ENCODE results near the gene OLA1. TPM values are rescaled to one million over a fixed set of nuclear protein-coding genes. Genes with fewer than 3 reads are reported as not detected.

OLA1 gene
- total and polyA plus RNA-seq, 2 of the 13 experiments (the other 11 are each of a cell fraction or from before 2014, with no cell fraction given) = 153 to 241 TPM

- WGBS (ENCODE audit: low lambda C conversion rate) = 95% methylated on average over 23 of the region's 23 CpGs
- Histone ChIP-seq H3K9ac (ENCODE audit: insufficient read depth, low read depth, low read length) (no peak overlapping the region), H2AFZ (ENCODE audit: low read length) (no peak overlapping the region), H3K9me3 (ENCODE audit: low read length) (peaks cover 26% of the 10 kb centered on the region), H3K36me3 (replicated peaks in 1 of 2; ENCODE audit: control insufficient read depth in 1 of 2, insufficient read depth in 2 of 2, low read length in 2 of 2) (0 out of 5 replicates have a peak, but pooled peaks cover 3 to 6% of the 10 kb centered on the region in 2 experiments), H3K79me2 (ENCODE audit: insufficient read depth, low read length) (peaks cover 69% of the 10 kb centered on the region), H4K20me1 (ENCODE audit: insufficient read depth, low read length) (peaks cover 9% of the 10 kb centered on the region; the same call in 1 of the 2 replicates), H3K27me3 (ENCODE audit: control insufficient read depth in 1 of 2, insufficient read depth in 2 of 2, low read length in 2 of 2) (no peaks in the 10 kb centered on the region), H3K4me2 (ENCODE audit: low read depth, low read length) (no peak overlapping the region), H3K4me1 (ENCODE audit: insufficient read depth, low read length) (0 out of 2 replicates have a peak, but pooled peaks cover 11% of the 10 kb centered on the region), H3K4me3 (replicated peaks in 1 of 3; ENCODE audit: insufficient read depth in 1 of 3, low read depth in 2 of 3, low read length in 3 of 3) (no peak overlapping the region), H3K27ac (ENCODE audit: extremely low read length, insufficient read depth, low read length) (no peak overlapping the region)
- FAIRE-seq = no peak
- ATAC-seq = peak; percentile 41; the same call in 2 of the 3 replicates
- DNase-seq (ENCODE audit: low spot score) = no peak
- TF ChIP-seq AGO2 (optimal IDR thresholded peaks at IDR 0.05; ENCODE audit: low read depth, low read length) (peak; percentile 77), HNRNPK (IDR thresholded peaks at IDR 0.05; ENCODE audit: low read depth, low read length, poor library complexity, severe bottlenecking) (no peak)
- TF ChIP-seq, protein P1, sequence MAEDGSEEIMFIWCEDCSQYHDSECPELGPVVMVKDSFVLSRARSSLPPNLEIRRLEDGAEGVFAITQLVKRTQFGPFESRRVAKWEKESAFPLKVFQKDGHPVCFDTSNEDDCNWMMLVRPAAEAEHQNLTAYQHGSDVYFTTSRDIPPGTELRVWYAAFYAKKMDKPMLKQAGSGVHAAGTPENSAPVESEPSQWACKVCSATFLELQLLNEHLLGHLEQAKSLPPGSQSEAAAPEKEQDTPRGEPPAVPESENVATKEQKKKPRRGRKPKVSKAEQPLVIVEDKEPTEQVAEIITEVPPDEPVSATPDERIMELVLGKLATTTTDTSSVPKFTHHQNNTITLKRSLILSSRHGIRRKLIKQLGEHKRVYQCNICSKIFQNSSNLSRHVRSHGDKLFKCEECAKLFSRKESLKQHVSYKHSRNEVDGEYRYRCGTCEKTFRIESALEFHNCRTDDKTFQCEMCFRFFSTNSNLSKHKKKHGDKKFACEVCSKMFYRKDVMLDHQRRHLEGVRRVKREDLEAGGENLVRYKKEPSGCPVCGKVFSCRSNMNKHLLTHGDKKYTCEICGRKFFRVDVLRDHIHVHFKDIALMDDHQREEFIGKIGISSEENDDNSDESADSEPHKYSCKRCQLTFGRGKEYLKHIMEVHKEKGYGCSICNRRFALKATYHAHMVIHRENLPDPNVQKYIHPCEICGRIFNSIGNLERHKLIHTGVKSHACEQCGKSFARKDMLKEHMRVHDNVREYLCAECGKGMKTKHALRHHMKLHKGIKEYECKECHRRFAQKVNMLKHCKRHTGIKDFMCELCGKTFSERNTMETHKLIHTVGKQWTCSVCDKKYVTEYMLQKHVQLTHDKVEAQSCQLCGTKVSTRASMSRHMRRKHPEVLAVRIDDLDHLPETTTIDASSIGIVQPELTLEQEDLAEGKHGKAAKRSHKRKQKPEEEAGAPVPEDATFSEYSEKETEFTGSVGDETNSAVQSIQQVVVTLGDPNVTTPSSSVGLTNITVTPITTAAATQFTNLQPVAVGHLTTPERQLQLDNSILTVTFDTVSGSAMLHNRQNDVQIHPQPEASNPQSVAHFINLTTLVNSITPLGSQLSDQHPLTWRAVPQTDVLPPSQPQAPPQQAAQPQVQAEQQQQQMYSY (CRISPR knock-in tag; IDR thresholded peaks at IDR 0.05) = 0 out of 2 replicates have a peak, but pooled peaks have one; percentile 72
- intact Hi-C loops (cut with micrococcal nuclease; ENCODE audit: unreplicated experiment) (no loop called here), in situ Hi-C loops (cut with HindIII; ENCODE audit: extremely low pct_ligation_motif_present, low pct_unique_long_range_greater_than_20kb) (no loop called here)
- POLR2A ChIA-PET = no interaction called here
- BruUV-seq (replicated peaks) = no TSS peak
- CTCF ChIA-PET (ENCODE audit: low intra/inter-chr PET ratio, low total read pairs) = no interaction called here
Observed at GRCh38 chr2:174171686-174172445, 76.5 kb downstream of the OLA1 start.

Data from HepG2 (cell line).